HepG2 (cell line): ENCODE data around the gene TENM3. TPM values are rescaled to one million over a fixed set of nuclear protein-coding genes. Genes with fewer than 3 reads are reported as not detected.

Source experiments
- ATAC-seq: fragments of 200-7000 bp; cut with Tn5 transposase; 3 replicates; pipeline ENCODE4 v1.9.1; 2020; ENCODE audit warnings: mild to moderate bottlenecking, moderate library complexity
- BruUV-seq: library from RNA; stranded (reverse); fragments of 400-500 nt; replicated peaks from 2 replicates; lab custom pipeline; 2021; lab: Mats Ljungman, UMichigan
- CTCF ChIA-PET: fragments of 300-600 bp; formaldehyde crosslinking; extraction: SDS; loops from one replicate; lab custom pipeline; 2021; ENCODE audit warnings: low total read pairs, inconsistent platforms, low intra/inter-chr PET ratio; lab: Yijun Ruan, JAX
- POLR2A ChIA-PET: fragments of 350-600 bp; sonication (Branson Sonifier 250); formaldehyde crosslinking; loops from one replicate; lab custom pipeline; 2020; ENCODE audit warnings: antibody characterized with exemption, inconsistent platforms; lab: Yijun Ruan, JAX
- DNase-seq: peaks from one replicate; pipeline ENCODE4 v3.0.0-alpha.2; 2015; ENCODE audit warnings: low spot score
- FAIRE-seq: peaks from 3 replicates; lab custom pipeline; 2011; peaks lifted over from hg19 to GRCh38; lab: Jason Lieb, UNC
- H2AFZ ChIP-seq: one replicate; pipeline ENCODE4 v1.6.1; 2011; ENCODE audit warnings: low read length, inconsistent platforms
- H3K27ac ChIP-seq: fragments of 300-600 bp; 3 replicates; pipeline ENCODE4 v1.8.0; 2011; ENCODE audit warnings: mixed run types, mild to moderate bottlenecking, mixed read lengths, low read length, inconsistent platforms; ENCODE audit not compliant: insufficient read depth; ENCODE audit errors: extremely low read length
- H3K27me3 ChIP-seq, 2 experiments: fragments of 200-600 bp in 1 of 2; 2 replicates in 1 of 2; 3 replicates in 1 of 2; pipeline versions ENCODE4 v1.6.0 to v1.8.0; 2011; ENCODE audit warnings: low read length in 2 of 2, mild to moderate bottlenecking in 2 of 2, moderate library complexity in 2 of 2, inconsistent platforms in 1 of 2; ENCODE audit not compliant: insufficient read depth in 2 of 2, control insufficient read depth in 1 of 2
- H3K36me3 ChIP-seq, 2 experiments: fragments of 200-600 bp in 1 of 2; replicated peaks in 1 of 2; 2 replicates in 1 of 2; 3 replicates in 1 of 2; pipeline versions ENCODE4 v1.5.1 to v1.8.0; 2011; ENCODE audit warnings: low read length in 2 of 2, inconsistent platforms in 1 of 2; ENCODE audit not compliant: insufficient read depth in 2 of 2, control insufficient read depth in 1 of 2
- H3K4me1 ChIP-seq: 2 replicates; pipeline ENCODE4 v1.5.1; 2012; ENCODE audit warnings: low read length, inconsistent platforms; ENCODE audit not compliant: insufficient read depth
- H3K4me2 ChIP-seq: 2 replicates; pipeline ENCODE4 v1.6.0; 2011; ENCODE audit warnings: low read depth, low read length, inconsistent platforms
- H3K4me3 ChIP-seq, 3 experiments: fragments of 200-600 bp in 1 of 3; sonication (generic), shearing (Covaris generic) in 1 of 3; replicated peaks in 1 of 3; 2 replicates each; pipeline ENCODE4 v1.5.1; 2011 to 2016; ENCODE audit warnings: low read length in 3 of 3, inconsistent platforms in 2 of 3, low read depth in 2 of 3, mild to moderate bottlenecking in 2 of 3, control low read depth in 1 of 3, mixed read lengths in 1 of 3; ENCODE audit not compliant: insufficient read depth in 1 of 3
- H3K79me2 ChIP-seq: one replicate; pipeline ENCODE4 v1.6.1; 2011; ENCODE audit warnings: low read length, inconsistent platforms; ENCODE audit not compliant: insufficient read depth
- H3K9ac ChIP-seq: 2 replicates; pipeline ENCODE4 v1.6.0; 2011; ENCODE audit warnings: mild to moderate bottlenecking, low read depth, low read length, inconsistent platforms; ENCODE audit not compliant: insufficient read depth
- H3K9me3 ChIP-seq: 2 replicates; pipeline ENCODE4 v1.5.1; 2012; ENCODE audit warnings: mild to moderate bottlenecking, low read length
- H4K20me1 ChIP-seq: 2 replicates; pipeline ENCODE4 v1.6.0; 2011; ENCODE audit warnings: inconsistent platforms, mild to moderate bottlenecking, low read length, moderate library complexity; ENCODE audit not compliant: insufficient read depth
- CC2D1A ChIP-seq: sonication (generic); formaldehyde crosslinking; IDR thresholded peaks from 2 replicates; pipeline ENCODE4 v1.8.1; 2023; ENCODE audit warnings: mild to moderate bottlenecking, missing genetic modification reagents
- HOXA9 ChIP-seq: sonication (generic); formaldehyde crosslinking; IDR thresholded peaks from 2 replicates; pipeline ENCODE4 v1.8.1; 2022; ENCODE audit warnings: missing genetic modification reagents, mild to moderate bottlenecking, moderate library complexity, borderline replicate concordance
- IRF2 ChIP-seq: IDR thresholded peaks from 2 replicates; pipeline ENCODE4 v1.6.1; 2018; ENCODE audit warnings: missing genetic modification reagents, missing compliant biosample characterization
- JDP2 ChIP-seq: sonication (generic); formaldehyde crosslinking; IDR thresholded peaks from 2 replicates; pipeline ENCODE4 v1.8.1; 2022; ENCODE audit warnings: missing genetic modification reagents, borderline replicate concordance
- MEIS2 ChIP-seq: sonication (generic); formaldehyde crosslinking; IDR thresholded peaks from 2 replicates; pipeline ENCODE4 v1.9.0; 2021; ENCODE audit warnings: mild to moderate bottlenecking, missing genetic modification reagents
- NFE2L1 ChIP-seq: sonication (generic); formaldehyde crosslinking; IDR thresholded peaks from 2 replicates; pipeline ENCODE4 v1.4.0; 2020; ENCODE audit warnings: missing genetic modification reagents, mild to moderate bottlenecking, borderline replicate concordance
- NFKBIZ ChIP-seq: IDR thresholded peaks from 2 replicates; pipeline ENCODE4 v1.6.1; 2018; ENCODE audit warnings: missing genetic modification reagents, missing compliant biosample characterization
- PITX1 ChIP-seq: sonication (generic); formaldehyde crosslinking; IDR thresholded peaks from 2 replicates; pipeline ENCODE4 v1.5.1; 2020; ENCODE audit warnings: mild to moderate bottlenecking, missing genetic modification reagents
- RXRB ChIP-seq: IDR thresholded peaks from 2 replicates; pipeline ENCODE4 v1.6.1; 2016; ENCODE audit warnings: borderline replicate concordance, missing genetic modification reagents, missing compliant biosample characterization
- TAF1 ChIP-seq: sonication (generic); formaldehyde crosslinking; IDR thresholded peaks from 2 replicates; pipeline ENCODE4 v1.4.0; 2020; ENCODE audit warnings: missing genetic modification reagents
- TBX2 ChIP-seq: sonication (generic); formaldehyde crosslinking; IDR thresholded peaks from 2 replicates; pipeline ENCODE4 v1.5.0; 2020; ENCODE audit warnings: missing genetic modification reagents, mild to moderate bottlenecking, borderline replicate concordance
- TP53 ChIP-seq: sonication (generic); formaldehyde crosslinking; conservative IDR thresholded peaks from 2 replicates; pipeline ENCODE4 v1.4.0; 2020; ENCODE audit warnings: missing genetic modification reagents
- TRIM24 ChIP-seq: sonication (generic); formaldehyde crosslinking; IDR thresholded peaks from 2 replicates; pipeline ENCODE4 v1.8.0; 2022; ENCODE audit warnings: mild to moderate bottlenecking, missing genetic modification reagents
- ZFP41 ChIP-seq: sonication (generic); formaldehyde crosslinking; IDR thresholded peaks from 2 replicates; pipeline ENCODE4 v1.4.0; 2020; ENCODE audit warnings: mild to moderate bottlenecking, missing genetic modification reagents, borderline replicate concordance
- WGBS: methylation state at CpG from one replicate; pipeline ENCODE4 v1.1.6; 2017; ENCODE audit warnings: low lambda C conversion rate; 5-methylcytosine and 5-hydroxymethylcytosine counted together
- in situ Hi-C: cut with HindIII; loops from 2 replicates; pipeline ENCODE4 v1.10.0; 2017; ENCODE audit warnings: low pct_unique_long_range_greater_than_20kb; ENCODE audit not compliant: extremely low pct_ligation_motif_present
- intact Hi-C: fragments of 100-400 bp; cut with micrococcal nuclease; formaldehyde crosslinking; loops from one replicate; pipeline ENCODE4 v1.10.0; 2022; ENCODE audit not compliant: unreplicated experiment
- polyA plus RNA-seq, 8 experiments: library from polyadenylated mRNA; depleted of rRNA in 3 of 8; stranded (reverse) in 7 of 8; unstranded in 1 of 8; fragments of >200 nt; fragmentation: Illumina TruSeq in 4 of 8; extraction: Trizol in 4 of 8; gene quantifications; 2 replicates each; pipeline versions ENCODE4 v1.2.1 to v1.2.3, GENCODE V29; 2011 to 2016; ENCODE audit warnings: low read depth in 4 of 8, missing spikeins in 1 of 8, mixed read lengths in 1 of 8; ENCODE audit not compliant: insufficient read depth in 1 of 8
- total RNA-seq, 5 experiments: library from RNA; depleted of rRNA; stranded (reverse); fragments of >200 nt; fragmentation: Illumina TruSeq; extraction: Trizol; gene quantifications; 2 replicates each; pipeline ENCODE4 v1.2.3, GENCODE V29; 2016; ENCODE audit warnings: low read depth in 1 of 5

Gene TENM3
- total and polyA plus RNA-seq, 2 of the 13 experiments (the other 11 are each of a cell fraction or from before 2014, with no cell fraction given) = 0.04 TPM; not detected in 1

GRCh38 chr4:182453830-182454229 is 210.6 kb downstream of the TENM3 start:
- H3K9me3 ChIP-seq = no peaks in the 10 kb centered on the region
- no peak overlapping the region for H3K4me3 ChIP-seq
- intact Hi-C loops (no loop called here), in situ Hi-C loops (no loop called here)
- BruUV-seq = no TSS peak
- H3K27ac ChIP-seq = no peak overlapping the region
- H3K79me2 ChIP-seq = no peaks in the 10 kb centered on the region
- FAIRE-seq (no peak), ATAC-seq (no peak), DNase-seq (no peak)
- no peak overlapping the region for H3K9ac ChIP-seq
- ChIA-PET CTCF (no interaction called here), POLR2A (no interaction called here)
- TF ChIP-seq HOXA9 (CRISPR knock-in tag) (no peak), JDP2 (CRISPR knock-in tag) (no peak), TRIM24 (CRISPR knock-in tag) (no peak), ZFP41 (no peak), IRF2 (CRISPR knock-in tag) (no peak), CC2D1A (CRISPR knock-in tag) (no peak), TBX2 (CRISPR knock-in tag) (no peak), TP53 (no peak), MEIS2 (CRISPR knock-in tag) (no peak), PITX1 (CRISPR knock-in tag) (no peak), RXRB (CRISPR knock-in tag) (no peak), NFE2L1 (CRISPR knock-in tag) (no peak), NFKBIZ (CRISPR knock-in tag) (no peak), TAF1 (CRISPR knock-in tag) (no peak)
- no peaks in the 10 kb centered on the region for H4K20me1 ChIP-seq
- H2AFZ ChIP-seq = no peak overlapping the region
- 0% methylated on average over 2 of the region's 2 CpGs for WGBS
- H3K27me3 ChIP-seq = peaks cover 0 to 23% of the 10 kb centered on the region in 2 experiments; a peak in 3 of 5 replicates
- H3K4me2 ChIP-seq = no peak overlapping the region
- no peaks in the 10 kb centered on the region for H3K36me3 ChIP-seq
- peaks cover 8% of the 10 kb centered on the region for H3K4me1 ChIP-seq
